Neural cell (in vitro differentiated cells): ENCODE data around the gene RANBP3. TPM values are rescaled to one million over a fixed set of nuclear protein-coding genes. Genes with fewer than 3 reads are reported as not detected.

Source experiments
- H2AFZ ChIP-seq: fragments of 200-600, 300-800 bp; sonication (generic), shearing (Covaris generic); 2 replicates; pipeline ENCODE4 v1.6.0; 2014; ENCODE audit warnings: low read depth, mild to moderate bottlenecking, antibody characterized with exemption, low read length, moderate library complexity
- H3F3A ChIP-seq: fragments of 200-600 bp; shearing (Covaris generic); 2 replicates; pipeline ENCODE4 v1.6.1; 2016; ENCODE audit warnings: mild to moderate bottlenecking, moderate library complexity, mixed read lengths, antibody characterized with exemption, low read length; ENCODE audit not compliant: insufficient read depth, poor library complexity, severe bottlenecking
- H3K27ac ChIP-seq: fragments of 200-600, 300-800 bp; sonication (generic), shearing (Covaris generic); 2 replicates; pipeline ENCODE4 v1.5.1; 2014; ENCODE audit warnings: mild to moderate bottlenecking, low read length, moderate library complexity
- H3K27me3 ChIP-seq: fragments of 300-800, 200-600 bp; sonication (generic), shearing (Covaris generic); 2 replicates; pipeline ENCODE4 v1.6.0; 2014; ENCODE audit warnings: mild to moderate bottlenecking, low read depth, low read length, moderate library complexity; ENCODE audit not compliant: insufficient read depth
- H3K36me3 ChIP-seq: fragments of 300-800, 200-600 bp; sonication (generic), shearing (Covaris generic); 2 replicates; pipeline ENCODE4 v1.5.1; 2014; ENCODE audit warnings: mild to moderate bottlenecking, antibody characterized with exemption, low read length, moderate library complexity; ENCODE audit not compliant: insufficient read depth
- H3K4me2 ChIP-seq: fragments of 300-800, 200-600 bp; sonication (generic), shearing (Covaris generic); 2 replicates; pipeline ENCODE4 v1.6.0; 2014; ENCODE audit warnings: mild to moderate bottlenecking, low read length
- H3K4me3 ChIP-seq: fragments of 300-800, 200-600 bp; sonication (generic), shearing (Covaris generic); 2 replicates; pipeline ENCODE4 v1.5.1; 2014; ENCODE audit warnings: mild to moderate bottlenecking, low read length, moderate library complexity
- H3K79me2 ChIP-seq: fragments of 200-600 bp; shearing (Covaris generic); replicated peaks from 2 replicates; pipeline ENCODE4 v1.6.0; 2014; ENCODE audit warnings: mild to moderate bottlenecking, low read length, moderate library complexity; ENCODE audit not compliant: insufficient read depth
- H3K9ac ChIP-seq: fragments of 300-800, 200-600 bp; sonication (generic), shearing (Covaris generic); 2 replicates; pipeline ENCODE4 v1.6.1; 2016; ENCODE audit warnings: mild to moderate bottlenecking, low read length, mixed read lengths
- H3K9me2 ChIP-seq: fragments of 200-600 bp; shearing (Covaris generic); 2 replicates; pipeline ENCODE4 v1.6.1; 2016; ENCODE audit warnings: mild to moderate bottlenecking, low read length, mixed read lengths; ENCODE audit not compliant: insufficient read depth
- H3K9me3 ChIP-seq: fragments of 200-600, 300-800 bp; sonication (generic), shearing (Covaris generic); 2 replicates; pipeline ENCODE4 v1.6.1; 2016; ENCODE audit warnings: mild to moderate bottlenecking, mixed run types, low read length, moderate library complexity, mixed read lengths
- H4K20me1 ChIP-seq: fragments of 200-600 bp; shearing (Covaris generic); 2 replicates; pipeline ENCODE4 v1.6.1; 2016; ENCODE audit warnings: mild to moderate bottlenecking, mixed run types; ENCODE audit not compliant: insufficient read depth
- CTCF ChIP-seq: fragments of 450-650 bp; IDR thresholded peaks from 2 replicates; pipeline ENCODE4 v1.5.1; 2014; ENCODE audit warnings: antibody characterized with exemption, mild to moderate bottlenecking, moderate library complexity; ENCODE audit not compliant: poor library complexity, severe bottlenecking
- EP300 ChIP-seq: fragments of 450-650 bp; conservative IDR thresholded peaks from 2 replicates; pipeline ENCODE4 v1.6.1; 2014; ENCODE audit warnings: antibody characterized with exemption, mild to moderate bottlenecking, moderate library complexity; ENCODE audit not compliant: poor library complexity, severe bottlenecking
- EZH2 ChIP-seq: fragments of 200-600, 300-800 bp; shearing (Covaris generic), sonication (generic); IDR thresholded peaks from 2 replicates; pipeline ENCODE4 v1.6.1; 2014; ENCODE audit warnings: antibody characterized with exemption, low read length, borderline replicate concordance, mild to moderate bottlenecking; ENCODE audit not compliant: insufficient read depth, poor library complexity, severe bottlenecking
- MXI1 ChIP-seq: fragments of 450-650 bp; conservative IDR thresholded peaks from 2 replicates; pipeline ENCODE4 v1.6.1; 2014; ENCODE audit warnings: antibody characterized with exemption, mild to moderate bottlenecking; ENCODE audit not compliant: poor library complexity, severe bottlenecking
- POLR2AphosphoS5 ChIP-seq: IDR thresholded peaks from 2 replicates; pipeline ENCODE4 v1.6.1; 2012
- RAD21 ChIP-seq: fragments of 450-650 bp; conservative IDR thresholded peaks from 2 replicates; pipeline ENCODE4 v1.6.1; 2014; ENCODE audit warnings: antibody characterized with exemption, mild to moderate bottlenecking, moderate library complexity
- REST ChIP-seq: IDR thresholded peaks from 2 replicates; pipeline ENCODE4 v1.6.1; 2012; ENCODE audit warnings: borderline replicate concordance
- SMC3 ChIP-seq: fragments of 450-650 bp; conservative IDR thresholded peaks from 2 replicates; pipeline ENCODE4 v1.6.1; 2014; ENCODE audit warnings: antibody characterized with exemption, mild to moderate bottlenecking, moderate library complexity; ENCODE audit not compliant: poor library complexity
- TAF1 ChIP-seq: IDR thresholded peaks from 2 replicates; pipeline ENCODE4 v1.6.1; 2012; ENCODE audit warnings: low read depth
- polyA plus RNA-seq: library from polyadenylated mRNA; depleted of rRNA; stranded (reverse); fragments of >200 nt; gene quantifications from 2 replicates; pipeline ENCODE4 v1.2.3, GENCODE V29; 2014

RANBP3 gene
- polyA plus RNA-seq, 1 donor from 2014 or later = 67.6 TPM

GRCh38 chr19:5995606-5996005 is 17.7 kb upstream of the RANBP3 start:
- no peak overlapping the region for H3K4me3 ChIP-seq
- no peaks in the 10 kb centered on the region for H3K9me2 ChIP-seq
- H3K27me3 ChIP-seq = no peaks in the 10 kb centered on the region
- H3K27ac ChIP-seq = no peak overlapping the region
- no peaks in the 10 kb centered on the region for H3K79me2 ChIP-seq
- TF ChIP-seq EP300 = no peak
- TF ChIP-seq MXI1 = no peak
- TF ChIP-seq CTCF = no peak
- no peak for TF ChIP-seq RAD21
- TF ChIP-seq POLR2AphosphoS5 = no peak
- TF ChIP-seq EZH2 = no peak
- TF ChIP-seq REST = no peak
- TF ChIP-seq SMC3 = no peak
- TF ChIP-seq TAF1 = no peak
- no peak overlapping the region for H3K9ac ChIP-seq
- H4K20me1 ChIP-seq = no peaks in the 10 kb centered on the region
- no peak overlapping the region for H3K4me2 ChIP-seq
- H2AFZ ChIP-seq = no peak overlapping the region
- H3F3A ChIP-seq = no peaks in the 10 kb centered on the region
- no peaks in the 10 kb centered on the region for H3K36me3 ChIP-seq
- H3K9me3 ChIP-seq = no peaks in the 10 kb centered on the region

- no peak overlapping the region for H2AFZ ChIP-seq
These were observed 16.6 kb upstream of the RANBP3 start for GRCh38 chr19:5994405-5995165.

More at GRCh38 chr19:5994405-5995165, 16.6 kb upstream of the RANBP3 start:
- H4K20me1 ChIP-seq = no peaks in the 10 kb centered on the region
- no peak overlapping the region for H3K27ac ChIP-seq
- no peaks in the 10 kb centered on the region for H3F3A ChIP-seq
- TF ChIP-seq REST = no peak
- no peaks in the 10 kb centered on the region for H3K9me3 ChIP-seq
- H3K4me2 ChIP-seq = no peak overlapping the region
- no peaks in the 10 kb centered on the region for H3K79me2 ChIP-seq
- no peaks in the 10 kb centered on the region for H3K36me3 ChIP-seq
- no peak overlapping the region for H3K4me3 ChIP-seq
- no peak overlapping the region for H3K9ac ChIP-seq
- no peaks in the 10 kb centered on the region for H3K9me2 ChIP-seq
- H3K27me3 ChIP-seq = no peaks in the 10 kb centered on the region
